ENCODE results near the gene CLCNKB.
"Not testable (repeated sequence)": the region's sequence is repeated elsewhere in the genome, so short reads cannot be mapped to it uniquely, and the experiment has no call there.

DNA sequence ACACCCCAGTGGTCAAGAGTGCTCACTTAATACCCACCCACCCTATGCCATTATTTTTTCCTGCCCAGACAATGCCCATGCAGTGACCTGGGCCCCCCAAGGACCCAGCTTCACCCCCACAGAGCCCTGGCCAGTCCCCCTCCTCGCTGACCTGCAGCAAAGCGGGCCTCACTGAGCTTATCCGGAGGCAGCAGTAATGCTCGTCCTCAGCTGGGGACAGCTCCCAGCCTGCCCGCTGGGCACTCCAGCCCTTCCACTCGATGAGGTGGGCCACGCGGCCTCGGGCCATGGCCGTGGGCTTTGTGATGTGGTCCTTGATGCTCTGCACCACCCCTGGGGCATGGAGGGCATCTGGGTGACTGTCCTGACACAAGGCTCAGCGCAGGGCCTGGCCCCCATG is 7.1 kb upstream of the CLCNKB start:
- TF ChIP-seq POLR2AphosphoS5 (IDR thresholded peaks at IDR 0.05; ENCODE audit: insufficient read depth, low read depth, low read length); GATA2 (IDR thresholded peaks at IDR 0.05; ENCODE audit: insufficient read depth, insufficient read length, low read depth, low read length); POLR2A (IDR thresholded peaks at IDR 0.05; ENCODE audit: low read depth, low read length); EZH2 (IDR thresholded peaks at IDR 0.05; ENCODE audit: borderline replicate concordance, low read depth, low read length, severe bottlenecking); JUN (IDR thresholded peaks at IDR 0.05; ENCODE audit: borderline replicate concordance, insufficient read depth, insufficient read length, low read depth): not testable (repeated sequence)
- TF ChIP-seq, protein P1, sequence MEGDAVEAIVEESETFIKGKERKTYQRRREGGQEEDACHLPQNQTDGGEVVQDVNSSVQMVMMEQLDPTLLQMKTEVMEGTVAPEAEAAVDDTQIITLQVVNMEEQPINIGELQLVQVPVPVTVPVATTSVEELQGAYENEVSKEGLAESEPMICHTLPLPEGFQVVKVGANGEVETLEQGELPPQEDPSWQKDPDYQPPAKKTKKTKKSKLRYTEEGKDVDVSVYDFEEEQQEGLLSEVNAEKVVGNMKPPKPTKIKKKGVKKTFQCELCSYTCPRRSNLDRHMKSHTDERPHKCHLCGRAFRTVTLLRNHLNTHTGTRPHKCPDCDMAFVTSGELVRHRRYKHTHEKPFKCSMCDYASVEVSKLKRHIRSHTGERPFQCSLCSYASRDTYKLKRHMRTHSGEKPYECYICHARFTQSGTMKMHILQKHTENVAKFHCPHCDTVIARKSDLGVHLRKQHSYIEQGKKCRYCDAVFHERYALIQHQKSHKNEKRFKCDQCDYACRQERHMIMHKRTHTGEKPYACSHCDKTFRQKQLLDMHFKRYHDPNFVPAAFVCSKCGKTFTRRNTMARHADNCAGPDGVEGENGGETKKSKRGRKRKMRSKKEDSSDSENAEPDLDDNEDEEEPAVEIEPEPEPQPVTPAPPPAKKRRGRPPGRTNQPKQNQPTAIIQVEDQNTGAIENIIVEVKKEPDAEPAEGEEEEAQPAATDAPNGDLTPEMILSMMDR (IDR thresholded peaks at IDR 0.05; ENCODE audit: extremely low read depth in 1 of 2, insufficient read depth in 1 of 2, low read depth in 1 of 2, low read length in 2 of 2): not testable (repeated sequence)
- TF ChIP-seq, protein P2, sequence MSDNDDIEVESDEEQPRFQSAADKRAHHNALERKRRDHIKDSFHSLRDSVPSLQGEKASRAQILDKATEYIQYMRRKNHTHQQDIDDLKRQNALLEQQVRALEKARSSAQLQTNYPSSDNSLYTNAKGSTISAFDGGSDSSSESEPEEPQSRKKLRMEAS (IDR thresholded peaks at IDR 0.05; ENCODE audit: insufficient read depth, insufficient read length): not testable (repeated sequence)
